Dendritic cell treated with granulocyte-macrophage colony-stimulating factor and Interleukin-4, amounts not matched to agents 40 ng/mL and 50 ng/mL, for 4 days (primary cell): Measurements from ENCODE around the gene GNA14.
A peak's percentile ranks its signal among the peaks of the same experiment; 100 is the strongest.
"Not testable (repeated sequence)": the region's sequence is repeated elsewhere in the genome, so short reads cannot be mapped to it uniquely, and the experiment has no call there.

ENCODE experiments used
- H3K27ac Mint-ChIP-seq: one replicate; pipeline ENCODE4 v1.8.0; 2022; ENCODE audit warnings: mild to moderate bottlenecking, mixed read lengths
- H3K27me3 Mint-ChIP-seq: one replicate; pipeline ENCODE4 v1.8.0; 2022; ENCODE audit warnings: mild to moderate bottlenecking, mixed read lengths
- H3K36me3 Mint-ChIP-seq: one replicate; pipeline ENCODE4 v1.8.0; 2022; ENCODE audit warnings: low read depth, mixed read lengths
- H3K4me1 Mint-ChIP-seq: one replicate; pipeline ENCODE4 v1.8.0; 2022; ENCODE audit warnings: low read depth, mixed read lengths
- H3K4me3 Mint-ChIP-seq: one replicate; pipeline ENCODE4 v1.8.0; 2022; ENCODE audit warnings: mild to moderate bottlenecking, moderate library complexity, mixed read lengths
- H3K9me3 Mint-ChIP-seq: one replicate; pipeline ENCODE4 v1.8.0; 2022; ENCODE audit warnings: mixed read lengths
- intact Hi-C: fragments of 100-400 bp; cut with micrococcal nuclease; formaldehyde crosslinking; loops from one replicate; pipeline ENCODE4 v1.15.0; 2022

Gene GNA14

DNA sequence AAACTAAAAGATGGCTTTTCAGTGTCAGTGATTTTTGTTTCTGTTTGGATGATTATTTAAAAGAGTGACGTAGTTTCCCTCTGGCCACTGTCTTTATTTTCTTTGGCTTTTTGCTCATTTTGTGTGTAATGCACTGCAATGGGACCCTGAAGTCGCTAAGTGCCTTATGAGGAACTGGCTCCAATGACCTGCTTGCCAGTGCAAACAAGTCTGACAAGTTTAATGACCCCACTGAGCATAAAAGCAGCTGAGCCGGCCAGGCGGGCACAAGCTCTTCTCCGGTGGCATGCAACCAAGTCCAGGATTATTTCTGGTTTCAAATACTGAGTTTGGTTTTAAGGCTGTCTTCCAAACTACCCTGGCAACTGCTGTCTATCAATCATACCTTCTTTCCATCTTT, 15.6 kb upstream of the GNA14 start:
- Mint-ChIP-seq H3K9me3 (no peaks in the 10 kb centered on the region), H3K36me3 (no peaks in the 10 kb centered on the region), H3K27me3 (no peaks in the 10 kb centered on the region), H3K4me3 (no peak overlapping the region), H3K27ac (no peak overlapping the region), H3K4me1 (no peaks in the 10 kb centered on the region)
- intact Hi-C loops: no loop called here

DNA sequence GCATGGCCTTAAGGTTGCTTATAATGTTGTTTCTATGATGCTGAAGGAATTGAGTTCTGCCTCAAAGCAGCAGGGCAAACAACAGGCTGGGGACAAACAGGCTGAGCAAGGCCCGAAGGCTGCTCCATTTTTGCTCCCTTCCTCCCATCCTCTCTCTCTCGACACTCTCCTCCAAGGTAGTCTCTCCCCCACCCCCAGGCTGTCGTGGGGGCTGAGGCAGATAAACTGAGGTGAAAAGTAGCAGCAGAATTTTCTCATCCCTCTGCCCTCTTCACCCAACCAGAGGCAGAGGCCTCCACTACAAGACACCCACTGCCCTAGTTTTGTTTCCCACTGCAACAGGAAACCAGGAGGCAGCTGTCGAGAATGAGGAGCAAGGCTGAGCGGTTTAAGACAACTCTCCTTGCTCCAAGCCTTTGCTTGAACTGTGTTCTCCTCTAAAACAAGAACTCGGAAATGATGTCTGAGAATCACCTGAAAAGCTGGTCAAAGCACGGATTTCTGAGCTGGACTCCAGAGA, 13.5 kb upstream of the GNA14 start:
- H3K4me3 Mint-ChIP-seq: no peak overlapping the region
- no peaks in the 10 kb centered on the region for H3K9me3 Mint-ChIP-seq
- intact Hi-C loops: no loop called here
- H3K27ac Mint-ChIP-seq: no peak overlapping the region
- H3K4me1 Mint-ChIP-seq: no peaks in the 10 kb centered on the region
- H3K27me3 Mint-ChIP-seq: no peaks in the 10 kb centered on the region
- no peaks in the 10 kb centered on the region for H3K36me3 Mint-ChIP-seq

DNA sequence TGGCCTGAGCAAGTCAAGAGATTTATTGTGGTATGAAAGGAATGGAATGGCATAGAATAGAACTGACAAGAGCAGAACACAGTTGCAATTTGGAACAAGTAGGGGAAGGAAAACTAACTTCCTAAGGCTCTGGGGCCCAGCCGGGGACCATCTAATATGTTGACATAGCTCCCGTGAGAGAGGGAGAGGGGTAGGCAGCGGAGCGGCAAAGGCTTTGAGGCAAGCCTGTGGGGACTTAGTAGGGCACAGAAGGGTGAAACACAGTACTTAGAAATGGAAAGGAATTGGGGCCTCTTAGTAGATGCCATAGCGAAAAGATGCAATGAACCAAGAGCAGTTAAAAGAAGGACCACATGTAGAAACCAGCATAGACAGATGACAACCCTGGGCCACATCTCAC, 11.8 kb upstream of the GNA14 start:
- Mint-ChIP-seq H3K4me1 (no peaks in the 10 kb centered on the region), H3K27me3 (peaks cover 2% of the 10 kb centered on the region), H3K36me3 (no peaks in the 10 kb centered on the region), H3K4me3 (no peak overlapping the region), H3K9me3 (no peaks in the 10 kb centered on the region), H3K27ac (no peak overlapping the region)
- intact Hi-C loops: no loop called here

DNA sequence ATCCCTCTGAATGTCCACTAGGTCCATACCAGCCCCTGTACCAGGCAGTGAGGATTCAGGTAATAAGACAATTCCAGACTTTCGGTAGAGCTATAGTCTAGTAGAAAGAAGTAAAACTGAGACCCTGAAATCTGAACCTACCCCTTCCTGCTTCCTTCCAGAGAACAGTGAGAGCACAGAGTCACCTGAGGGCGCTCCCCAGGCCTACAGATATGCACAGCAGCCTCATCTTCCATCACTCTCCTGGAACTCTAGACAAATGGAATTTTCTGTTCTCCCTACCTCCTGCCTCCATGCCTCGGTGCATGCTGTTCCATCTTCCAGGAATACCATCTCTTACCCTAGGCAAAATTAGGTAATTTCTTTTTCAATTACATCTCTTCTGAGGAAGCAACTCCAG, 3.1 kb upstream of the GNA14 start:
- Mint-ChIP-seq H3K4me3 (no peak overlapping the region), H3K36me3 (no peaks in the 10 kb centered on the region), H3K9me3 (no peaks in the 10 kb centered on the region), H3K4me1 (peaks cover 22% of the 10 kb centered on the region), H3K27ac (no peak overlapping the region), H3K27me3 (peaks cover 45% of the 10 kb centered on the region)
- intact Hi-C loops: no loop called here

DNA sequence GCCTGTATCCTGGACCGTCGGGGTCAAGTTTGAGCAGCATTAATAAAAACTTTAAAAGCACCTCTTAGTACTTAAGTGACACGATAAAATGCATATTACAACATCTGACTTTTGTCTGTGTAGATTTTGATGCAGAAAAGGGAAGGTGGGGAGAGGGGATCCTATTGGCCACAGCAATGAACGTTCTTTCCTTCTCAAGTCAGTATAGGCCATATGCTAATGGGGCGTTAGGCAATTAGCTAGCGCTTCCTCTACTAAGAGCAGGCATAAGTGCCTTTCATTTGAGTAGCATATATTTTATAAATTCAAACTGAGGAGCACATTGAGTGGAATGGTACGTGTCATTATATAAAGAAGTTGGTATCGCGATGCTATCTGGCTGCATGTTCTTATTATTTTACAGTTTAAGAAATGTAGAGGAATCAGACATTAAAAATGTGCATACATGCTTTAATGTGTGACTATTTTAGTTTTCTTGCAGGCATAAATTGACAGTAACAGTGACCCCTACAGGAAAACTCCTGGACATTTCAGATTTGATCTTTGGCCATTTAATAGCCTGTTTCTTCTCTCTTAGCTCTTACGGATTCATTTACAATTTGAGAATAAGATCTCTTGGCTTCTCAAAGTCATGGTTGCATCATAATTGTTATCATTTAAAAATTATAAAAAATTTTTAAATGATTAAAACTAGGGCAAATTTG, 1.1 kb upstream of the GNA14 start:
- Mint-ChIP-seq H3K9me3 (no peaks in the 10 kb centered on the region), H3K27ac (no peak overlapping the region), H3K4me1 (peaks cover 22% of the 10 kb centered on the region), H3K4me3 (peak overlapping the region; percentile 71), H3K27me3 (peaks cover 55% of the 10 kb centered on the region), H3K36me3 (no peaks in the 10 kb centered on the region)
- intact Hi-C loops: no loop called here

DNA sequence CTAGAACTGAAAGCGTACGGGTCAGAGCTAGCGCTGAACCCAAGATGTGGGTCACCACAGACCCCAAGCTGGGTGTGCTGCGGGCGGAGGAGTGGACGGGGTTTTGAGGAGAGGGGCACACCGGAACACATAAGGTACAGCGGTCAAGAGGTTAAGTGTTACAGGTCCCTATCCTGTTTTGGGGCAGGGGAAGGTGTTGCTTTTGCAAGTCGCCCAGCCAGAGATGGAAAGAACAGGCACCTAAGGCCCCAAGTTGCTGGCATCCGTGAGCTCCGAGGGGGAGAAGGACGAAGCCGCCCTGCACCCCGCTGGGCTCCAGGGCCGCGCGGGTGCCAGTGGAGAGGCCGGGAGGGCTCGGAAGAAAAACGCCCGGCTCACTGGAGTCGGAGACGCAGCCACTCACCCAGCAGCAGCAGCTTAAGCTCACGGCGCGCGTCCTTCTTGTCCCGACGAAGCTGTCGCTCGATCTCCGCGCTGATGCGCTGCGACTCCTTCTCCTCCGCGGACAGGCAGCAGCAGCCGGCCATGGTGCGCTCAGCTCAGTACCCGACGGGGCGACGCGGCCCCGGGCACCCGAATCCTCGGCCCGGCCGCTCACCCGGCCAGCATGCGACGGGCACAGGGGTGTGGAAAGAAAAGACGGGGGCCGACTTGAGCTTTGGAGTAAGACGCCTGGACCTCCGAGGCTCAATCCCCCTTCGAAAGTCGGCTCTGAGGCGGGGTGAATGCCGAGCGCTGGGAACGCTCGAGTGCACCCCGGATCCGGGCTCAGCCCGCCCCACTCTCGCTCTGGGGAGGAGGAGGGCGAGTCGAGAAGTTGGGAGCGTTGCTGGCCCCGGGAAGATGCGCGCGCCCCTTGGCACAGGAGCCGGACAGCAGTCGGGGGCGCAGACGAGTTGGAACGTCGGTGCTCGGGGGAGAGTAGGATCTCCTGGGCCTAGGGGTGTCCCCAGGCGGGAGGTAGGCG, 572 bp downstream of the GNA14 start:
- Mint-ChIP-seq H3K9me3 (no peaks in the 10 kb centered on the region), H3K36me3 (no peaks in the 10 kb centered on the region), H3K27ac (no peak overlapping the region), H3K4me1 (peaks cover 22% of the 10 kb centered on the region), H3K4me3 (peak overlapping the region; percentile 71), H3K27me3 (peaks cover 55% of the 10 kb centered on the region)
- intact Hi-C loops: no loop called here

DNA sequence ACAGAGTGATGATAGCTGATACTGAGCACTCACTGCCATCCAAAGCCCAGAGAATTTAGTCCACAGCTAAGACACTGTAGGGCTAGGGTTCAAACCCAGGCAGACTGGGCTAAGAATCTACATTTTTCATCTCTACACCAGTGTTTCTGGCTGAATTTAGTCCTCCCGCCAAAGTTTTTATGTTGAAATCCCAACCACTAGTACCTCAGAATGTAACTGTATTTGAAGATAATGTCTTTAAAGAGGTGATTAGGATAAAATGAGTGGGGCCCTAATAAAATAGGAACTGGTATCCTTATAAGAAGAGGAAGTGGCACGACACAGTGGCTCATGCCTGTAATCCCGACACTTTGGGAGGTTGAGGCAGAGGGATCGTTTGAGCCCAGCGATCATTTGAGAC, 4.3 kb downstream of the GNA14 start:
- Mint-ChIP-seq H3K4me3 (no peak overlapping the region), H3K4me1 (peaks cover 20% of the 10 kb centered on the region), H3K27ac (no peak overlapping the region), H3K9me3 (no peaks in the 10 kb centered on the region), H3K27me3 (peaks cover 46% of the 10 kb centered on the region), H3K36me3 (no peaks in the 10 kb centered on the region)
- intact Hi-C loops: no loop called here

DNA sequence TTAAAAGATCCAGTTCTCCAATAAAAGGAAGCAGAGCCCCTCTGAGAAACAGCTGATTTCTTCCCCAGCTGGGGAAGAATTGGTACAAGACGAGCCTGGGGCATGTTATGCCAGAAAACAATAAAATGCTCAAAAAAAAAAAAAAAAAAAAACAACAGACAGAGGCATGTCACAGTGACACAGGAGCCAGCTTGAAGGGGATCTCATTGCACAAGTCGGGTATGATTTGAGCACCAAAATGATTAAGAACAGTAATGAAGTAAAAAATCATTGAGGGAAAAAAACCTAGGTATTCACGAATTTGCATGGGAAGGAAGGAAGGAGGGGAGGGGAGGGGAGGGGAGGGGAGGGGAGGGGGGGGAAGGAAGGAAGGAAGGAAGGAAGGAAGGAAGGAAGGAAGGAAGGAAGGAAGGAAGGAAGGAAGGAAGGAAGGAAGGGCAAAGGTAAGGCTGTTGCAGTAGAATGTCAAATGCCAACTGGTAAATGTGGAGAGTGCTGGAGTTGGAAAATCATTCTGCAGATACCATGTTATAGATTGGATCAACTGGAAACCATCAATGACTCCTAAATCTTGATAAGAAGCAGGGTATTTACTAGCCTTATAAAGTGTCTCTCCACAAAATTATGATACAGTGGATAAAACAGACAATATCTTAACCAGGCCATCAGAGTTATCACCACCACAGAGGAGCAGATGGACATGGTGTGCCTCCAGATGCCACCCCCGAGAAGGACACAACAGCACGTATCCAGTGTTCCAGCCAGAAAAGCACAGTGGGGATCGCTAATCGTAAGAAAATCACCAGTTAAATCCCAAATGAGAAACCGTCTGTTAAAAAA, 7.2 kb downstream of the GNA14 start:
- intact Hi-C loops: no loop called here

DNA sequence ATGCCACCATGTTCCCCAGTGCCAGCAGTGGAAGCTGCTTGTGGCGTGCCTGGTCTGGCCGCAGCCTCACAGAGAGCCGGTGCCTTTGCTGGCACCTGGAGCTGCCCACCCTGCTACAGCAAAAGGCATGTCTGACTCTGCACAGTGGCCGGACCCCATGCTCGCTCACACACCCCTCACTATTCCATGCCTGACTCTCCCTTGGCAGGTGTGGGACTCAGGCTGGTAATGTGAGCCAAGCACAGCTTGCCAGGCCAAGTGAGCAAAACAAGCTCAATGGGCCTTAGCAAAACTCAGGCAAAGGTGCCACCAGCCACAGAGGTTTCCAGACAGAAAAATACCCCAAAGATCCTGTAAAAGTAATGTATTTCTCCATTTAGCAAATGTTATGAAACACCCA, 15.5 kb downstream of the GNA14 start:
- no peaks in the 10 kb centered on the region for H3K36me3 Mint-ChIP-seq
- H3K27ac Mint-ChIP-seq: no peak overlapping the region
- H3K4me1 Mint-ChIP-seq: no peaks in the 10 kb centered on the region
- intact Hi-C loops: no loop called here
- H3K4me3 Mint-ChIP-seq: no peak overlapping the region
- no peaks in the 10 kb centered on the region for H3K9me3 Mint-ChIP-seq
- no peaks in the 10 kb centered on the region for H3K27me3 Mint-ChIP-seq

More for the DNA sequence above, 7.2 kb downstream of the GNA14 start:
- Mint-ChIP-seq H3K36me3 (no peaks in the 10 kb centered on the region), H3K4me3 (no peak overlapping the region), H3K9me3 (no peaks in the 10 kb centered on the region), H3K27me3 (peaks cover 17% of the 10 kb centered on the region), H3K27ac (no peak overlapping the region), H3K4me1 (no peaks in the 10 kb centered on the region)

DNA sequence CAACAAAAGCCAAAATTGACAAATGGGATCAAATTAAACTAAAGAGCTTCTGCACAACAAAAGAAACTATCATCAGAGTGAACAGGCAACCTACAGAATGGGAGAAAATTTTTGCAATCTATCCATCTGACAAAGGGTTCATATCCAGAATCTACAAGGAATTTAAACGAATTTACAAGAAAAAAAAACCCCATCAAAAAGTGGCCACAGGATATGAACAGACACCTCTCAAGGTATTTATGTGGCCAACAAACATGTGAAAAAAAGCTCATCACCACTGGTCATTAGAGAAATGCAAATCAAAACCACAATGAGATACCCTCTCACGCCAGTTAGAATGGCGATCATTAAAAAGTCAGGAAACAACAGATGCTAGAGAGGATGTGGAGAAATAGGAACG, 19.3 kb downstream of the GNA14 start:
- H3K27ac Mint-ChIP-seq, H3K36me3 Mint-ChIP-seq, H3K27me3 Mint-ChIP-seq, H3K4me3 Mint-ChIP-seq, H3K4me1 Mint-ChIP-seq, intact Hi-C loops: not testable (repeated sequence)
- H3K9me3 Mint-ChIP-seq: peaks cover 22% of the 10 kb centered on the region

DNA sequence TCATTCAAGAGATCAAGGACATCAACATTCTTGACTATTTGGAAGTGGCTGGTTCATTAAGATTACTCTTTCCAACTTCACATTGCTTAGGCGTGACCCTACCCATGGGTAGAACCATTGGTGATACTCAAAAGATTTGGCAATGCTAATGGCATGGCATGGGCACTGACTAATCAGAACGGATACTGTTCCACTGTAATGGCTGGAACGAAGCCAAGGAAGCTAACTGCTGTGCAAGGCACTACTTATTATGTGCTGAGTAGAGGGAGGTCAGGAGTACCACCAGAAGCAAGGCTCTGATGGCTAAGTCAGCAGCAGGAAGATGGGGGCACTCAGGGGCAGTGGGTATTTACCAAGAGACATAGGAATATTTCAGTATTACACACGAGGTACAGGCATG, 31.9 kb downstream of the GNA14 start:
- intact Hi-C loops: no loop called here
- H3K4me1 Mint-ChIP-seq: no peaks in the 10 kb centered on the region
- no peaks in the 10 kb centered on the region for H3K9me3 Mint-ChIP-seq
- H3K36me3 Mint-ChIP-seq: no peaks in the 10 kb centered on the region
- H3K27me3 Mint-ChIP-seq: no peaks in the 10 kb centered on the region
- no peak overlapping the region for H3K4me3 Mint-ChIP-seq
- H3K27ac Mint-ChIP-seq: no peak overlapping the region

DNA sequence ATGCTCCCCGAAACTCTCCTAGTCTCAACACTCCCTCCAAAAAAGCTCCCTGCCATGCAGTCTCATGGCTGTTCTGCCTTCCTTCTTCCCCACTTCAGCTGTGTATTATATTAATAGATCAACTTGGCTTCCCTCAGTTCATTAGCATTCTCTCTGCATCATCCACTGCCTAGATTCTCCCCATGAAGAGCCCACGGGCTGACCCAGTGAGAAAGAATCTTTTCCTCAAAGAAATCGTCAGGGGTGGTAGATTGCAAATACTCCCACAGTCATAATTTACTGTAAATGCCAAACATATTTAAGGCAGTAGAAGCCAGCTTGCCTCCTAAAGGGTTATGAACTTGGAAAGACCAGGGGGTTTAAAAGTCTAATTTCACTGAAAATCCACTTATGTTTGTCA, 33.5 kb downstream of the GNA14 start:
- Mint-ChIP-seq H3K36me3 (no peaks in the 10 kb centered on the region), H3K4me1 (no peaks in the 10 kb centered on the region), H3K27ac (no peak overlapping the region), H3K27me3 (no peaks in the 10 kb centered on the region), H3K4me3 (no peak overlapping the region), H3K9me3 (no peaks in the 10 kb centered on the region)
- intact Hi-C loops: no loop called here

DNA sequence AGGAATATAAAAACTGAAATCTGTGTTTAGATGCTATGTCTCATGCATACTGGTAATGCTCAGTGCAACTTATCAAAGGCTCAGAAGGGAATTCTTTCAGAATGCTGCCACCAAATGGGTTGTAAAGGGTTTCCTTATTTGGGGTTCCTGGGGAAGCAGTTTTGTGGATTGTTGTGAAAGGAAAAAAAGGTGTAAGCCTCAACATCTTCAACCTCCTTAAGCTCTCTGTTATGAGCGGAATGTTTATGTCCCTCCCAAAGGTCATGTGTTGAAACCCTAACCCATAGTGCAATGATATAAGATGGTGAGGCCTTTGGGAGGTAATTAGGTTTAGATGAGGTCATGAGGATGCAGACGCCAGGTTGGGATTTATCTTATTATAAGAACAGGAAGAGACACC, 41.6 kb downstream of the GNA14 start:
- H3K27me3 Mint-ChIP-seq: no peaks in the 10 kb centered on the region
- no peaks in the 10 kb centered on the region for H3K36me3 Mint-ChIP-seq
- no peak overlapping the region for H3K27ac Mint-ChIP-seq
- no peaks in the 10 kb centered on the region for H3K9me3 Mint-ChIP-seq
- H3K4me1 Mint-ChIP-seq: no peaks in the 10 kb centered on the region
- intact Hi-C loops: no loop called here
- H3K4me3 Mint-ChIP-seq: no peak overlapping the region
